GM18519 (cell line): Measurements from ENCODE around the gene CNTRL.
A peak's percentile ranks its signal among the peaks of the same experiment; 100 is the strongest.

Source experiments
- ATAC-seq: cut with Tn5 transposase; IDR thresholded peaks from one replicate; pipeline ENCODE4 v1.9.1; 2021; ENCODE audit warnings: mild to moderate bottlenecking, moderate library complexity; ENCODE audit not compliant: unreplicated experiment, low FRiP score

CNTRL gene

GRCh38 chr9:121199921-121200320 lies 125.2 kb downstream of the CNTRL start:
- ATAC-seq = no peak

- no peak for ATAC-seq
These were observed 125.6 kb downstream of the CNTRL start for GRCh38 chr9:121200356-121200755.

GRCh38 chr9:121201045-121201737 lies 126.4 kb downstream of the CNTRL start:
- no peak for ATAC-seq

- ATAC-seq = peak; percentile 74
These were observed 127.2 kb downstream of the CNTRL start, which contains the start of gene RAB14 for GRCh38 chr9:121201738-121202533. RAB14 (minus strand) TSS chr9:121201869; CDS start chr9:121193412, 8,457 bp downstream.

- ATAC-seq = no peak
These were observed 129.4 kb downstream of the CNTRL start for GRCh38 chr9:121204121-121204520.

- no peak for ATAC-seq
These were observed 129.9 kb downstream of the CNTRL start for GRCh38 chr9:121204611-121205010.

GRCh38 chr9:121206516-121207370 lies 132.0 kb downstream of the CNTRL start:
- peak; percentile 25 for ATAC-seq

GRCh38 chr9:121207371-121207940 lies 132.7 kb downstream of the CNTRL start:
- ATAC-seq = peak; percentile 63

GRCh38 chr9:121210536-121210935 lies 135.8 kb downstream of the CNTRL start:
- no peak for ATAC-seq

GRCh38 chr9:121213136-121213806 lies 138.5 kb downstream of the CNTRL start:
- no peak for ATAC-seq

- ATAC-seq = no peak
These were observed 139.2 kb downstream of the CNTRL start for GRCh38 chr9:121214005-121214404.

GRCh38 chr9:121216271-121216805 lies 141.6 kb downstream of the CNTRL start:
- ATAC-seq = no peak

GRCh38 chr9:121217609-121218292 lies 143.0 kb downstream of the CNTRL start:
- ATAC-seq = peak; percentile 78

GRCh38 chr9:121218357-121219027 lies 143.7 kb downstream of the CNTRL start:
- no peak for ATAC-seq

GRCh38 chr9:121219530-121219929 lies 144.8 kb downstream of the CNTRL start:
- ATAC-seq = no peak

GRCh38 chr9:121220996-121221663 lies 146.4 kb downstream of the CNTRL start:
- ATAC-seq = no peak

- no peak for ATAC-seq
These were observed 146.9 kb downstream of the CNTRL start for GRCh38 chr9:121221664-121222055.

GRCh38 chr9:121222524-121223171 lies 147.9 kb downstream of the CNTRL start:
- no peak for ATAC-seq
